ENCODE data around the gene PRXL2A.

PRXL2A gene

DNA sequence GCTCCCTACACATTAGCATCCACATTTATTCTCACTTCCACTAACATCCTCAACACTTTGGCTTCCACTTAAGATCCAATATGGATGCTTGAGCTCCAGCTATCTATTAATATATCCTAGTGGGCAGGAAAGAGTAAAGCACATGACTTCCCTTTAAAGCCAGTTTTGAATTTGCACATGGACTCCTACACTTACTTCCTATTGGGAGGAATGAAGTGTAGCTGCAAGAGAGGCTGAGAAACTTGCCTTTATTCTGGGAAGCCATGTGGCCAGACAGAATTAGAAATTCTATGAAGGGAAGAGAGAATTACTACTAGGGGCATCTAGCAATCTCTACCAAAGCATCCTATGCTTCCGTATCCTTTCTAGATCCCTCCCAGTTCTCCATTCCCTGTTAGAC, 42.8 kb downstream of the PRXL2A start:
- no peak for DNase-seq (ENCODE audit: low read depth in 1 of 2, low spot score in 1 of 2)
- TF ChIP-seq POLR2AphosphoS5 (IDR thresholded peaks at IDR 0.05; ENCODE audit: low read depth) (no peak), GABPA (IDR thresholded peaks at IDR 0.05; ENCODE audit: low read depth) (no peak)
- TF ChIP-seq, protein P1, sequence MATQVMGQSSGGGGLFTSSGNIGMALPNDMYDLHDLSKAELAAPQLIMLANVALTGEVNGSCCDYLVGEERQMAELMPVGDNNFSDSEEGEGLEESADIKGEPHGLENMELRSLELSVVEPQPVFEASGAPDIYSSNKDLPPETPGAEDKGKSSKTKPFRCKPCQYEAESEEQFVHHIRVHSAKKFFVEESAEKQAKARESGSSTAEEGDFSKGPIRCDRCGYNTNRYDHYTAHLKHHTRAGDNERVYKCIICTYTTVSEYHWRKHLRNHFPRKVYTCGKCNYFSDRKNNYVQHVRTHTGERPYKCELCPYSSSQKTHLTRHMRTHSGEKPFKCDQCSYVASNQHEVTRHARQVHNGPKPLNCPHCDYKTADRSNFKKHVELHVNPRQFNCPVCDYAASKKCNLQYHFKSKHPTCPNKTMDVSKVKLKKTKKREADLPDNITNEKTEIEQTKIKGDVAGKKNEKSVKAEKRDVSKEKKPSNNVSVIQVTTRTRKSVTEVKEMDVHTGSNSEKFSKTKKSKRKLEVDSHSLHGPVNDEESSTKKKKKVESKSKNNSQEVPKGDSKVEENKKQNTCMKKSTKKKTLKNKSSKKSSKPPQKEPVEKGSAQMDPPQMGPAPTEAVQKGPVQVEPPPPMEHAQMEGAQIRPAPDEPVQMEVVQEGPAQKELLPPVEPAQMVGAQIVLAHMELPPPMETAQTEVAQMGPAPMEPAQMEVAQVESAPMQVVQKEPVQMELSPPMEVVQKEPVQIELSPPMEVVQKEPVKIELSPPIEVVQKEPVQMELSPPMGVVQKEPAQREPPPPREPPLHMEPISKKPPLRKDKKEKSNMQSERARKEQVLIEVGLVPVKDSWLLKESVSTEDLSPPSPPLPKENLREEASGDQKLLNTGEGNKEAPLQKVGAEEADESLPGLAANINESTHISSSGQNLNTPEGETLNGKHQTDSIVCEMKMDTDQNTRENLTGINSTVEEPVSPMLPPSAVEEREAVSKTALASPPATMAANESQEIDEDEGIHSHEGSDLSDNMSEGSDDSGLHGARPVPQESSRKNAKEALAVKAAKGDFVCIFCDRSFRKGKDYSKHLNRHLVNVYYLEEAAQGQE (IDR thresholded peaks at IDR 0.05; ENCODE audit: insufficient replicate concordance, low read depth) = no peak
- H3K4me3 ChIP-seq (replicated peaks; ENCODE audit: insufficient read depth, low read length) = no peak overlapping the region
- no peaks in the 10 kb centered on the region for H3K27me3 ChIP-seq (ENCODE audit: insufficient read depth, poor library complexity, severe bottlenecking)
- H3K27ac ChIP-seq (replicated peaks) = no peak overlapping the region

- Histone ChIP-seq H3K27ac (replicated peaks) (no peak overlapping the region), H3K4me3 (replicated peaks; ENCODE audit: insufficient read depth, low read length) (no peak overlapping the region), H3K27me3 (ENCODE audit: insufficient read depth, poor library complexity, severe bottlenecking) (no peaks in the 10 kb centered on the region)
- TF ChIP-seq, protein P2, sequence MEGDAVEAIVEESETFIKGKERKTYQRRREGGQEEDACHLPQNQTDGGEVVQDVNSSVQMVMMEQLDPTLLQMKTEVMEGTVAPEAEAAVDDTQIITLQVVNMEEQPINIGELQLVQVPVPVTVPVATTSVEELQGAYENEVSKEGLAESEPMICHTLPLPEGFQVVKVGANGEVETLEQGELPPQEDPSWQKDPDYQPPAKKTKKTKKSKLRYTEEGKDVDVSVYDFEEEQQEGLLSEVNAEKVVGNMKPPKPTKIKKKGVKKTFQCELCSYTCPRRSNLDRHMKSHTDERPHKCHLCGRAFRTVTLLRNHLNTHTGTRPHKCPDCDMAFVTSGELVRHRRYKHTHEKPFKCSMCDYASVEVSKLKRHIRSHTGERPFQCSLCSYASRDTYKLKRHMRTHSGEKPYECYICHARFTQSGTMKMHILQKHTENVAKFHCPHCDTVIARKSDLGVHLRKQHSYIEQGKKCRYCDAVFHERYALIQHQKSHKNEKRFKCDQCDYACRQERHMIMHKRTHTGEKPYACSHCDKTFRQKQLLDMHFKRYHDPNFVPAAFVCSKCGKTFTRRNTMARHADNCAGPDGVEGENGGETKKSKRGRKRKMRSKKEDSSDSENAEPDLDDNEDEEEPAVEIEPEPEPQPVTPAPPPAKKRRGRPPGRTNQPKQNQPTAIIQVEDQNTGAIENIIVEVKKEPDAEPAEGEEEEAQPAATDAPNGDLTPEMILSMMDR (IDR thresholded peaks at IDR 0.05; ENCODE audit: insufficient read depth, low read length) = no peak
- TF ChIP-seq POLR2AphosphoS5 (IDR thresholded peaks at IDR 0.05; ENCODE audit: low read depth) (no peak), SPI1 (IDR thresholded peaks at IDR 0.05; ENCODE audit: borderline replicate concordance, low read depth) (no peak), GABPA (IDR thresholded peaks at IDR 0.05; ENCODE audit: low read depth) (no peak)
- TF ChIP-seq, protein P1 (IDR thresholded peaks at IDR 0.05; ENCODE audit: insufficient replicate concordance, low read depth) = no peak
- no peak for DNase-seq (ENCODE audit: low read depth in 1 of 2, low spot score in 1 of 2)
These were observed 43.7 kb downstream of the PRXL2A start for GRCh38 chr10:80452069-80452468.

GRCh38 chr10:80452640-80453039, 44.3 kb downstream of the PRXL2A start:
- no peaks in the 10 kb centered on the region for H3K27me3 ChIP-seq (ENCODE audit: insufficient read depth, poor library complexity, severe bottlenecking)
- H3K27ac ChIP-seq (replicated peaks) = no peak overlapping the region
- DNase-seq (ENCODE audit: low read depth in 1 of 2, low spot score in 1 of 2) = no peak
- no peak overlapping the region for H3K4me3 ChIP-seq (replicated peaks; ENCODE audit: insufficient read depth, low read length)
- TF ChIP-seq, protein P2 (IDR thresholded peaks at IDR 0.05; ENCODE audit: insufficient read depth, low read length) = no peak
- TF ChIP-seq POLR2AphosphoS5 (IDR thresholded peaks at IDR 0.05; ENCODE audit: low read depth) (no peak), SPI1 (IDR thresholded peaks at IDR 0.05; ENCODE audit: borderline replicate concordance, low read depth) (no peak), GABPA (IDR thresholded peaks at IDR 0.05; ENCODE audit: low read depth) (no peak)
- TF ChIP-seq, protein P1 (IDR thresholded peaks at IDR 0.05; ENCODE audit: insufficient replicate concordance, low read depth) = no peak

All from HL-60 (cell line).